GM18867 (cell line): ENCODE data around the gene EZH2.

Source experiments
- ATAC-seq: cut with Tn5 transposase; IDR thresholded peaks from one replicate; pipeline ENCODE4 v1.9.1; 2021; ENCODE audit warnings: mild to moderate bottlenecking, moderate library complexity; ENCODE audit not compliant: unreplicated experiment

EZH2 gene

DNA sequence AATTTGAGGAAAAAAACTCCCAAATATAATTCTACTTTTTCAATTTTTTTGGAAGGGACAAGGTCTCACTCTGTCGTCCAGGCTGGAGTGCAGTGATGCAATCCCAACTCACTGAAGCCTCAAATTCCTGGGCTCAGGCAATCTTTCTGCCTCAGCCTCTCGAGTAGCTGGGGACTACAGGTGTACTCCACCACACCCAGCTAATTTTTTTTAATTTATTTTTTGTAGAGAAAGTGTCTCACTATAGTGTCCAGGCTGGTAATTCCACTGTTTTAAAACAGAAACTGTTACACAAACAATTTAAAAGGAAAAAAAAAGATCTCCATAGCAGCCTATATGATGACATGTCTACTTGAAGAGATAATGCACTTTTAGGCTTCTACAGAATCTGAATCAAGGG is 25.6 kb downstream of the EZH2 start:
- ATAC-seq, result no peak

DNA sequence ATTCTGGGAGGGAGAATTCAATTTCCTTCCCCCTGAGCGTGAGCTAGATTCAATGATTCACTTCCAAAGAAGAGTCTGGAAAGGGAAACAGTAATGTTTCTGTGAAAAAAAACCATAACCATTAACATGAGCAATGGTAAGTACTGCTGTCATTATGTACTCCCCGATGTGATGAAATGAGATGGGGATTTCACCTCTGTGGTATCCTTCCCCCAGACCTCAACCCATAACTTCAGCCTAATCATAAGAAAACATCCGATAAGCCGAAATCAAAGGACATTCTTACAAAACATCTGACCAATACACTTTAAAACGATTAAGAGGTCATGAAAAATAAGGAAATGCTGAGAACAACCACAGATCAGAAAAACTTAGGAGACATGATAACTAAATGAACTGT is 27.2 kb downstream of the EZH2 start:
- ATAC-seq, result no peak

DNA sequence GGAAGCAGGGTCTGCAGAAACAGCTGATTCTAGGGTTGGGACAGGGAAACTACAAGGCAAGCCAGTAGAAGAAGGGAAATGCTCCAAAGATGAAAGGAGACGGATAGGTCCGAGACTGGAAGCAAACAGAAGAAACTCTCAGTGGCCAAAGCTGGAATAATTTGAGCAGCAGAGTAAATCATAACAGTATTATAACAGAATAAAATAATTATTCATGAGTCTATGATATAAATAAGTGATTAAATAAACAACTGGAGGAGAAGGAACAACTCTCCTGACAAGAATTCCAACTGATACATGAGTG is 27.6 kb downstream of the EZH2 start:
- no peak for ATAC-seq

DNA sequence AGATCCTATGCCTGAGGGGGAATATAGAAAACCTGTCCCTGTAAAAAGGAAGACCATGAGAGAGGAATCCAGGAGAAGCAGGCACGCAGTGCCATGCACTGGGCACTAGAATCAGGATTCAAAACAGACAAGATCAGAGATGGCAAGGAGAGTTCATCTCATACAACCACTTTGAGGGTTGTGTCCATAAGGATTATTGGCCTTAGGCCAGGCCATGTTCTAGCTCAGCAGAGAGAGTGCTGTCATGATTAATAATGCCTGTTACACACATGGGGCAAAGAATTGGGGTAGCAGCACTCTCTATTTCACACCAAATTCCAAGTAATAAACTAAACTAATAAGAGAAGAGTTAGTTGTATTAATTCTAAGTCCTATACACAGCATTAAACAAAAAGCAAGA is 29.1 kb downstream of the EZH2 start:
- no peak for ATAC-seq

DNA sequence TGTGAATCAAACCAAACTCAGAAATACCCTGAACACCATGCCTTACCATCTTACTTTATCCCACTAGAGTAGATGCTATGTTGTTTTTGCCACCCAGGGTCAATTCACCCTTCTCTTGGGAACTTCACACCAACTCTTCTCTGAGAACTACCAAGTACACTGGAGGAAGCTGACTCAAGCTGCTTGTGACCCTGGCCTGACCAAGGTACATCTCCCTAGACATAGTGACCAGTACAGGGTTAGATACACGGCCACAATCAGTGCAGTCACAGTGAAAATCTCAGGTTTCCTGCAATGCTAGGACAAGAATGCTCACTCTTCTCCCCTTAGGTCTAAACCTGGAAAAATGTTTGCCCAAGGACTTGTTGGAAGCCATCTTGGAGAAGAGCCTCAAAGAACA is 31.8 kb downstream of the EZH2 start:
- ATAC-seq, result no peak

DNA sequence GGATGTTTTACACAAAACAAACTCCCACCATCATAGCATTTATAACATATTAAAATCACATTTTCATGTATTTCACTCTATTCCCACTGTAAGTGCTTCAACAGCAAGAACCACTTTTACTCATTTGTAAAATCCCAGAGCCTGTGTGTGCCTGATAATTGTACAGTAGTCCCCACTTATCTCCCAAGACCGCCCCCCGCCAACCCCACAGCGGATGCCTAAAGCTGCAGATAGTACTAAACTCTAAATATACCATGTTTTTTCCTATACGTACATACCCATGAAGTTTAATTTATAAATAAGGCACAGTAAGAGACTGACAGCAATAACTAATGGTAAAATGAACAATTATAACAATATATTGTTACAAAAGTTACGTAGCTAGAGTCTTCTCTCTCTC is 33.5 kb downstream of the EZH2 start:
- ATAC-seq, result no peak

DNA sequence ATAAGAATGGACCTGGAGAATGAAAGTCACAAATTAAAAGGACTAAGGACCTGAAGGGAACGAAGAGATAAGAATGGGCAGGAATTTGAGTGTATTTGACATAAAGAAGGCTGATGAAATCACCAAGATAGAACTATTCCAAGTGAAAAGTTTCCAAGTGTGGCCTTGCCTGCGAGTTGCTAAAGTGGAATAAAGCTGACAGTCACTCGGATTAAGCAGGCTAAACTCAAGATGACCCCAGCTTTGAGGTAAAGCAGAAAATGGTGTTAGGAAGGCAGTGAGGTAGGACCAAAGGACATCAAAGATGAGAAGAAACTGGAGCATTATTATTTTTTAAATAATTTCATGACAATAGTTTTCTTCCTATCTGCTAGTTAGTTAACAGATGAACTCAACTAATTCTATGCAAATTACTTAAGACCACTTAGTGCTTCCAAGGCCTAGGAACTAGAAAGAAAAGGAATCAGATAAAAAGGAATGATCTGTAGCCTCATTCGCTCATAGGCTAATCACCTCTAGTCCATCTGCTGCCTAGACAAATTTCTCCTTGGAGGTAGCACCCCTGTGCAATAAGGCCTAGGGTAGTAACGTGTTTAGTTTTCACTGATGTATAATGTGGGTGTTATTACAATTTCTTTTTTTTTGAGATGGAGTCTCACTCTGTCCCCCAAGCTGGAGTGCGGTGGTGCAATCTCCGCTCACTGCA is 34.5 kb downstream of the EZH2 start:
- ATAC-seq, result no peak

DNA sequence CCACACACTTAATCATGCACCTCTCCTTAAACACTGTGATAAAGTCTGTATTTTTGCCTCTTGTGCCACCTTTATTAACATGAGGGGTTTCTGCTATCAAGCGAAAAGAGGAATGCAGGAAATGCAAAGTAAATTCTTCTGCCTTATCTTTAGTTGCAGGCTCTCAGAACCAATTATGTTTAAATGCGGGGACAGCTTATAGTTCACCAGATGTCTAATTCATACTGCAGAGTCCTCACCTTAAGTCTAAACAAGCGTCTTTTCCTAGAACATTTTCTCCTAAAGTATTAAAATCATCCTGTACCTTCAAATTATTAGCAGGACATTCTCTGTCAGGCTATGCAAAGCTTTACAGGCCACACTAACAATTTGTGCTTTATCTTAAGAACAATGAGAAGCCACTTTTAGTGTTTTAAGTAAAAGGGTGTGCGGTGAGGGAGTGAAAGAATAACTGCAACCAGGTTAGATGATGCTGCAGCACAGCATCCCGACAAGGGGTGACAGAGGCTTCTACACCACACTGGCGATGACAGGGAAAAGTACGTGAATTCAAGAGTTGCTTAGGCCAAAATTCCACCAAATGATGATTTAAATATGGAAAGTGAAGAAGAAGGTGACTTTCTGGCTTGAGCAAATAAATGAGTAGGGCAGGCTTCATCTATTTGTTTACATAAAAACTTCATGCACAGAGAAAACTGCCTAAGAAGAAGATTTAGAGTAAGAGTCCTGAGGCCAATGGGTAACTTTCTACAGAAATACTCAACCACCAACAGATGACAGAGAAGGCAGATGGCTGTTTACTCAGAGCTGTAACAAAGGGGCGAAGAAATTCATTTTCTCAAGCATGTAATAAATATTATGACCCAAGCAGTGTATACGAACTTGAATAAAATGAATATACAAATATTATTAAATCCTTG is 36.0 kb downstream of the EZH2 start:
- ATAC-seq, result no peak

DNA sequence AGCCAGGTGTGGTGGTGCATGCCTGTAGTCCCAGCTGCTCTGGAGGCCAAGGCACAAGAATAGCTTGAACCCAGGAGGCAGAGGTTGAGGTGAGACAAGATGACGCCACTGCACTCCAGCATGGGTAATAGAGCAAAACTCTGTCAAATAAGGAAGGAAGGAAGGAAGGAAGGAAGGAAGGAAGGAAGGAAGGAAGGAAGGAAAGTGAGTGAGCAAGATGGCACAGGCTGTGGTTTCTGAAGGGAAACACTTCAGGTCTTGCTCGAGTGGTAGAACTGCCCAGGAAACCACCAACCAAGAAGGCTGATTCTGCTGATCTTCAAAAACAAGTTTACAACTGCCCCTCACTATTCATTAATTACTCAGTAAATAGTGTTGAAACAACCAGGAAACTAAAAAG is 45.2 kb downstream of the EZH2 start:
- ATAC-seq, result no peak

DNA sequence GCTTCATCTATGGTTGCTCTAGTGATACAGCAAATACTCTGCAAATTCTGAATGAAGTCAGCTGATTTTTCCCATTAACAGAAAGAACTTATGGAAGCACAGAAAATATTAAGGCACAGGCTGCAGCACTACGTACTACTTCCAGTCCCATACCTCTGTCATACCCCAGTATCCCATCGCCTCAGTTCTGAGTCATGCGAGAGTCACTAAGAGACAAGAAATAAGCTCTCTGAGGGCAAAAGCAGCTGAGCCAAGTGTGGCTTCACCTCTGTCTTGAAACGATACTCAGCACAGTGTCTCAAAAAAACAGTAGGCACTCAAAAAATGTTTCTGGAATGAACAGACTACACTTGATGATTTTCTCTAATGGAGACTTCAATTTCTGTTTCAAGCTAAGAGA is 48.2 kb downstream of the EZH2 start:
- no peak for ATAC-seq

DNA sequence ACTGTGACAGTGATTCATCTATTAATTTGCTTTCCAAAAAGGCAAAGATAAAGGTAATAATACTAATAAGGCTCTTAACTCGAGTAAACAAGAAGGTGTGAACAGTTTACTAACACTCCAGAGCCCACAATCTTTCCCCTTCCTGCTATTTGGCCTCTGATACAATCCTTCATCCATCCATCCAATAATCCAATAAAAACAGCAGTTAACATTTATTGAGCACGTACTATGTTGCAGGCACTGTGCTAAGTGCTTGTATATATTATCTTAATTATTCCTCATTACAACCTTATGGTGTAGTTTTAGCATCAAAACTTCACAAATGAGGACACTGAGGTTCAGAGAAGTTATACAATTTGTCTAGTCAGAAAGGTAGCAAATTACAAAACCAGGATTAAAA is 49.5 kb downstream of the EZH2 start:
- no peak for ATAC-seq

DNA sequence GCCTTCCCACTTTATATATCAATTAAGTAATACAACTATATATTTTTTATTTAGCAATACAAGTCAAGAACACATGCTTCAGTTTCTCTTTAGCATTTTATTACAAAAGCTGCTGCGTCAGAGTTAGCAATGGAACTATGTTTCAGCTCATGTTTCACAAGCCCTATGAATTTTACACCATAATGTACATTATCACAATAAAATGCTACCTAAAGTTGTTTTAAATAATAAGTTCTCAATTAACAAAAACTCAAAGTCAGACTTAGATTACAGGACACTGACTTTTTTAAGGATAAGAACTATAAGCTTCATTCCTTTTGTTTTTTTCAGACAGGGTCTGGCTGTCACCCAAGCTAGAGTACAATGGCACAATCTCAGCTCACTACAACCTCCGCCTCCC is 52.3 kb downstream of the EZH2 start:
- no peak for ATAC-seq

DNA sequence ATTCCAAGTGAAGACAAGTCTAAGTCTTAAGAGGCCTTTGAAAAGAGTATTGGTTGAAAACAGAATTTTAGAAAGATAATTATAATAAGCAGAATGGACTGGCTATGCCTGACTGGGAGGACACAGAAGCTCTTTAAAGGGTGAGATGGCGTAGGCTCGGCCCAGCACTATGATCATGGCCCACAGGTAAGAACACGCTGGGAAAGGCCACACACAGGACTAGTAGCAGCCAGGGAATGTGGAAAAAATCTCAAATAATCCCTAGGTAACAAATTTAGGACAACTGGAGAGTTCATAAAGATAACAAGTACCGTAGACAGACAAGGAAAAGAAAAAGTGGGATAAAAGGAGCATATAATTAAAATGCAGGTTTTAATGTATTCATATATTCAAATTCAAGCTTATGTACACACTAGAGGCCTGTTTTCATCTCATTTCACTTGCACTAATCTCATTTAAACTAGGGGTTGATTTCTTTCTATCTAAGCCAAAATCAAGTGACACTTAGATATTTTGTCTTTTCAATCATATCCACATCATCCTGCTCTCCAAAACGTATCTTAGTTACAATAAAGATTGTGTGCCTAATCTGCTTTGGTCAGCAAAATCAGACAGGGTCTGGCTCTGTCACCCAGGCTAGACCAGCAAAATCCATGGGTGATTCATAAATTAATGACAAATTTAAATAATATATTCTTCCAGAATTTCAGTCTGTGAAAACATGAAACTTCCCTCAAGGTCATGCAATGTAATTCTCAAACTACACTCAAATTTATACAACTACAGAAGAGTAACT is 53.0 kb downstream of the EZH2 start:
- no peak for ATAC-seq

DNA sequence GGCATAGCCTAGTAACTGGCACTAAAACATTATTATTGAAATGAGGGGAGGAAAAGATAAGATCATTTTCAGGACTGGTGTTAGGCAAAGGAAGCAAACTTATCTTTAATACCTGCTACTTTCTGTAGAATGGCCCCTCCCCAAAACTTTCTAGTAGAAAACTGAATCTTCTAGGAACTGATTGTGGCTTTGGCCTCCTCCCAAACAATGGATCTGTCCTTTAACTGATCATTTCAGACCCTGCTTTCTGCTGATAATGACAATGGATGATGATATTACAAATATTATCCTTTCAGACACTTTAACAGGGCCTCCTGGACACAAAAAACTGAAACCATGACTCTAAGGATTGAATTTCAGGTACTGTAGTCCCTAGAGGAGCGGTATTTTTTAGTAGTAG is 55.1 kb downstream of the EZH2 start:
- ATAC-seq, result no peak

DNA sequence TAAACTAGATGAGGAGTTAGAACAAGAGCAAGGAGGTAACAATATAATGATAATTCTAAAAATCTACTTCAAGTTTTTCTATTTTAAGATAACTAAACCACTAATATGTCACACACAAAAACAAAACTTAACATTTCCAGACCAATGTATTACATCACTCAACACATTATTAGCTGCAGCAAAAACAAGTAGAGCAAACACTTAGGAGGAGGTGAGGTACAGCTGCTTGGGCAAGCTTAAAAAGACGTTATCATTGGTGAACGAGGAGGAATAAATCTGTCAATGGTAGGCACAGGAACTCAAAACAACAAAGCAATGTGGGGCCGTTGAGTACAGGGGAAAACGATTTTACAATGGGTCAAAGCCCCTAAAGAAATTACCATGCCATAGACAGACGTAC is 58.8 kb downstream of the EZH2 start:
- ATAC-seq, result no peak

DNA sequence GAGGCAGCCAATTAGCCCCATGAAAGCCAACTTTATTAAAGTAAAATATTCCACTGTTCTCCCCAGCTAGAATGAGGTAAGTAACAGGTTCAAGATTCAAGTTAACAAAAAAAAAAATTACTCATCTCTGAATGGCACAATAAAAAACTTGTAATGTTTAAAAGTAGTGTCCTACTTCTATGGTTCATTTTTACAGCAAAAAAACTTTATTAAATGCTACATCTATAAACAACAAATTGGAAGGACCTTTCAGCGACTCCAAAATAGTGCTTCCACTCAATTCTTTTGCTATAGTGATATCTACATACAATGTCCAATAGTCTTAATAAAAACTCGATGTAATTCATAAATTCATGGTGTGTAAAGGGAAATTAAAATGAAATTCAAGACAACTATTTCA is 59.2 kb downstream of the EZH2 start:
- ATAC-seq, result no peak

DNA sequence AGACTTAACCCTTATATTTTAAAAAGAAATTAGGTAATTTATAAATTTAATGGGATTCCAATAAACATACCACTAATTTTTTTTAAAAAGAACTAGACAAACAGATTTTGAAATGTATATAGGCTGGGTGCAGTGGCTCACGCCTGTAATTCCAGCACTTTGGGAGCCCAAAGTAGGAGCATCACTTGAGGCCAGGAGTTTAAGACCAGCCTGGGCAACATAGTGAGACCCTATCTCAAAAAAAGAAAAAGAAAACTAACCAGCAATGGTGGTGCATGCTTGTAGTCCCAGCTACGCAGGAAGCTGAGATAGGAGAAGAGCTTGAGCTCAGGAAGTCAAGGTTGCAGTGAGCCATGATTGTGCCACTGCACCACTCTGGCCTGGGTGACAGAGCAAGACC is 62.7 kb downstream of the EZH2 start:
- ATAC-seq, result no peak

DNA sequence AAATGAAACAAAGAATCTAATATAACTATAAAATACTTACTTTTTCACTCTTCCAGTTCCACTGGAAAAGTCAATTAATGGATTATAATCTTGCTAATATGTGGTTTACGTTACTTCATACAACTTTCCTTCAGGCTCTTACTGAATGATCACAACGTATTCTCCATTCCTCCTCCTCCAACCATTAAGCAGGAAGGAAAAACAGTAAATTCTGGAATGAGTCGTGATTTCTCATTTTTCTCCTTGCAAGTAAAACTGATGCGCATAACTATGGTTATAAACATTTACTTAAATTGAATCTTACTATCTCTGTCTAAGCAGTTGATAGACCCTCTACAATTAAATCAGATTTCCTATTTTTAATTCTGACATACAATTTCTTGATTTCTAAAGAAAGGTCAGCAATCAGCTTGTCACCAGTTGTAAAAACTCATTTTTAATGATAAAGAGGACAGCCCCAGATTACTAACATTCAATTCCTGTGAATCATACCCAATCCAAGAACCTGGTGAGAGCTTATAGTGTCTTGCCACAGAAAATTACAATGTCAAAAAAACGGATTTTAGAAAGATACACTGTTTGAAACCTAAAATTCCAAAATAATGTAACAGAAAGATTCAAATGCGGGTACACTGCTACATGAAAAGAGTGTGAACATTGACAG is 64.3 kb downstream of the EZH2 start:
- ATAC-seq, result no peak

DNA sequence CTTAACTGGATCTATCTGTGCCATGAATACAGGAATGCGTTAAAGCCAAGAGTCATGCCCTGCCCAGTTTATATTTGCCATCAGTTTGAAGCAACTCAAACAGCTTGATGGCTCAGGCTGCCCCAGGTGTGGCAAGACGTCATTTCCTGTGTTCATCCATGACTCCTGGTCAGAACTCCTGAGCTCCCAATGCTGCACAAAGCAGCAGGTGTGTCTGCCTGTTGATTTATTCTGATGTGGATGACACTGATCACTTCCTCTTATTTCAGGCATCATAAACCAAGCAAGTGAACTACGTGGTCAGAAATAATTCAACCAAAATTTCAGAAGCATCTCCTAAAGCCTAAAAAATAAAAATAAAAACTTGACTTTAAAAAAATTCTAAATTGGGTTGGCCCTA is 68.5 kb downstream of the EZH2 start:
- ATAC-seq, result no peak

DNA sequence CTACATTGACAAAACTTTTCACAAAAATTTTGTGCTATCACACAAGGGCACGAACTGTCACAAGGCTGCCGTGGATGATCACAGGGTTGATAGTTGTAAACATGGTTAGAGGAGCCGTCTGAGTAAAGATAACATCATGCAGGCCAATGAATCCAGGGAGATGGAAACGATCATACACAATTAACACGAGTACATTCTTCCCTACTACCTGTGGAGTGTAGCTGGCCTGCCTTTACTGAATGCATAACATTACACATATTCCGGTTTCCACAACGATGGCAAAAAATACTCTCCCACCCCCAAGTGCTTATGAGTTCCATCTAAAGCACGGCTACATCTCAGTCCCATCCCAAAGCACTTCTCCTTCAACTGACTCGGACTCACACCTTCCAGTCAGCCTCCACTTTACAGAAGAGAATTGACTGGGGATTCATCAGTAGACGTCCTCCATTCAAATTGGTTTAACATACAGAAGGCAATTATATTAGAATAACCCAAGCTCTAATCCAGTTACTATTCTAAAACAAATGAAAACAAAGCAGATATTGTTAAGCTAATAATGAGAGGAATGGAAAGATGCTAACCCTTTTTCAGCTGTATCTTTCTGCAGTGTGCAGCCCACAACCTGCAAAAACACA is 69.0 kb downstream of the EZH2 start:
- no peak for ATAC-seq

DNA sequence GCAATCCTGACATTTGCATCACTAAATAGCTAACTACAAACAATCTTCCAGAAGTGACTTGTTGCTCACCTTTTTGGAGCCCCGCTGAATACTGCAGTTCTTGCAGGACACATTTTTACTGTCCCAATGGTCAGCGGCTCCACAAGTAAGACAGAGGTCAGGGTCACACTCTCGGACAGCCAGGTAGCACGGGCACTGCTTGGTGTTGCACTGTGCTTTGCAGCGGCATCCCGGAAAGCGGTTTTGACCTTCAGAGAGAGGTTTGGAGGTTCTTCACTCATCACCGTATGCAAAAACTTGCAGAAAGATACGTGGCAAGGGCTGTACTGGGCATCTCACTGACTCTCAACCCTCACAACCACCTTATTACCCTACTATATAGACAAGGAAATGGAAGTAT is 70.2 kb downstream of the EZH2 start:
- no peak for ATAC-seq
